Right lobe of liver (tissue), 6 donors: ENCODE results near the gene APP. TPM values are rescaled to one million over a fixed set of nuclear protein-coding genes. Genes with fewer than 3 reads are reported as not detected.

ENCODE experiments used
- ATAC-seq, 4 donors: fragments of 200-7000 bp; cut with Tn5 transposase; one replicate each; pipeline ENCODE4 v1.9.1; 2020; ENCODE audit warnings: mild to moderate bottlenecking in 4 of 4, moderate library complexity in 4 of 4
- DNase-seq, 3 donors: peaks; one replicate each; pipeline ENCODE4 v3.0.0-alpha.2; 2020
- H3K27ac ChIP-seq, 3 donors: fragments of 200-600 bp; one replicate each; pipeline ENCODE4 v1.8.0; 2022
- H3K27me3 ChIP-seq, 2 donors: fragments of 200-600 bp; one replicate each; pipeline ENCODE4 v1.8.0; 2022
- H3K36me3 ChIP-seq, 4 donors: fragments of 200-600 bp; sonication (generic) in 1 of 4; one replicate each; pipeline versions ENCODE4 v1.5.1 to v1.8.0; 2017 to 2022; ENCODE audit warnings: control low read depth in 1 of 4
- H3K4me1 ChIP-seq, 4 donors: fragments of 200-600 bp; sonication (generic) in 1 of 4; one replicate each; pipeline versions ENCODE4 v1.5.1 to v1.8.0; 2017 to 2022; ENCODE audit warnings: control low read depth in 1 of 4
- H3K4me3 ChIP-seq, 3 donors: fragments of 200-600 bp; one replicate each; pipeline ENCODE4 v1.8.0; 2022
- H3K9me3 ChIP-seq, 4 donors: fragments of 200-600 bp; sonication (generic) in 1 of 4; one replicate each; pipeline versions ENCODE4 v1.5.1 to v1.8.0; 2017 to 2022; ENCODE audit warnings: control low read depth in 1 of 4
- POLR2A ChIP-seq: fragments of 450-650 bp; IDR thresholded peaks from one replicate; pipeline ENCODE4 v1.6.1; 2017; ENCODE audit warnings: antibody characterized with exemption, mild to moderate bottlenecking
- WGBS: methylation state at CpG from one replicate; pipeline ENCODE4 v1.1.6; 2018; ENCODE audit warnings: low coverage, low lambda C conversion rate; ENCODE audit not compliant: insufficient coverage; ENCODE audit errors: missing lambda C conversion rate; 5-methylcytosine and 5-hydroxymethylcytosine counted together
- intact Hi-C, 2 donors: fragments of 100-400 bp; cut with DNase I; formaldehyde crosslinking; loops; one replicate each; pipeline versions ENCODE4 v1.11.2 to v1.14.1; 2022
- total RNA-seq, 6 experiments: library from RNA; depleted of rRNA in 2 of 6; stranded (reverse); fragments of >200 nt in 2 of 6; fragmentation: NEBNext Ultra II Directional in 3 of 6; extraction: Animal tissue kit (Norgen Biotek cat#: 25700) in 3 of 6; gene quantifications; one replicate each; pipeline versions ENCODE4 v1.1.0 to v1.2.4, GENCODE V29; 2016 to 2023
- TF ChIP-seq, protein P1 (sequence below), 4 donors: fragments of 200-600 bp in 3 of 4; fragments of 450-650 bp in 1 of 4; IDR thresholded peaks; one replicate each; pipeline versions ENCODE4 v1.5.1 to v1.8.0; 2016 to 2022; ENCODE audit warnings: antibody characterized with exemption in 4 of 4, mild to moderate bottlenecking in 2 of 4
- donor health status: DM: no; HTN: yes; CAD: no.
- donor health status: DM: no; HTN: no; CAD: no.
- donor health status: DM: no; HTN: no; CAD: no.
- donor health status: DM: no; HTN: yes; CAD: no.
- donor health status: DM: no; HTN: yes; CAD: no.

The APP gene
- total RNA-seq, 6 experiments from 2014 or later, result 127 to 262 (median 208) TPM

DNA sequence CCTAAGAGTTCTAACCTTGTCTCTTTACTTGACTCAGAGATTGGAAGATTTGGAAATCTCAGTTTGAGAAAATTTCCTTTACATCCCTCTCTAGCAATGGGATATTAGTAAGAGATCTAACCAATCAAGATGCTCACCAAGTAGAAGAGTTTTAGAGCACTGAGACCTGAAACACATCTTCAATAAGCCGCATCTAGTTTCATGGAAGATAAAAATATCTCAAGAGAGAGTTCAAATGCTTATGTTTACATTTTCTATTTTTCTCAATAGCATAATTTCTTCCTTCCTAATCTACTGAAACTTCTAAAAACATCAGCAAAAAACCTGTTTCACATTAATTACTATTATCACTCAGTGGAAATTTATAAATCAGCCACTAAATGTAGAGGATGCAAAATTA lies 165.1 kb downstream of the APP start:
- H3K9me3 ChIP-seq, result no peaks in the 10 kb centered on the region
- intact Hi-C loops, result no loop called here
- no peak for ATAC-seq
- H3K36me3 ChIP-seq, result no peaks in the 10 kb centered on the region
- H3K4me1 ChIP-seq, result peaks cover 0 to 6% (median 0%) of the 10 kb centered on the region in 4 donors
- H3K4me3 ChIP-seq, result no peak overlapping the region
- H3K27ac ChIP-seq, result no peak overlapping the region
- DNase-seq, result no peak
- no peaks in the 10 kb centered on the region for H3K27me3 ChIP-seq
- TF ChIP-seq POLR2A, result no peak
- TF ChIP-seq, protein P1, sequence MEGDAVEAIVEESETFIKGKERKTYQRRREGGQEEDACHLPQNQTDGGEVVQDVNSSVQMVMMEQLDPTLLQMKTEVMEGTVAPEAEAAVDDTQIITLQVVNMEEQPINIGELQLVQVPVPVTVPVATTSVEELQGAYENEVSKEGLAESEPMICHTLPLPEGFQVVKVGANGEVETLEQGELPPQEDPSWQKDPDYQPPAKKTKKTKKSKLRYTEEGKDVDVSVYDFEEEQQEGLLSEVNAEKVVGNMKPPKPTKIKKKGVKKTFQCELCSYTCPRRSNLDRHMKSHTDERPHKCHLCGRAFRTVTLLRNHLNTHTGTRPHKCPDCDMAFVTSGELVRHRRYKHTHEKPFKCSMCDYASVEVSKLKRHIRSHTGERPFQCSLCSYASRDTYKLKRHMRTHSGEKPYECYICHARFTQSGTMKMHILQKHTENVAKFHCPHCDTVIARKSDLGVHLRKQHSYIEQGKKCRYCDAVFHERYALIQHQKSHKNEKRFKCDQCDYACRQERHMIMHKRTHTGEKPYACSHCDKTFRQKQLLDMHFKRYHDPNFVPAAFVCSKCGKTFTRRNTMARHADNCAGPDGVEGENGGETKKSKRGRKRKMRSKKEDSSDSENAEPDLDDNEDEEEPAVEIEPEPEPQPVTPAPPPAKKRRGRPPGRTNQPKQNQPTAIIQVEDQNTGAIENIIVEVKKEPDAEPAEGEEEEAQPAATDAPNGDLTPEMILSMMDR (IDR thresholded peaks at IDR 0.05), result no peak
- 85% methylated on average over 1 of the region's 1 CpG for WGBS

DNA sequence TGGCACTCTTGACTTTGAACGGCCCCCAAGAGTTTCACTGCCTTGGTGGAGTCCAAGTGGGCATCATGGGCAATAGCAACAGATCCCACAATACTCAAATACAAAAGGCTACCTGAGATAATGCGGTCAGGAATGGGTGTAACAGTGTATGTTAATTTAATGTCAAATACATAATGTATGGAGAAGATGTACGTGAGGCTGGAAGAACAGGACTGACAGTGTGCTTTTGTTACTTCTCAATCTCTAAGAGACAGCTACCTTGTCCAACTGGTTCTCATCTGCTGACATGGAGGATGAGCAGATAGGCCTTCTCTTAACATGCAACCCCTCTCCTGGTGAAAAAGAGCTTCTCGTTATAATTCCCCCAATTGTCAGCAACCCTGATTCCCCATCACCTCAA lies 167.2 kb downstream of the APP start:
- intact Hi-C loops, result no loop called here
- Histone ChIP-seq H3K4me3 (no peak overlapping the region), H3K27ac (no peak overlapping the region), H3K9me3 (no peaks in the 10 kb centered on the region), H3K27me3 (no peaks in the 10 kb centered on the region), H3K36me3 (no peaks in the 10 kb centered on the region), H3K4me1 (peaks cover 0 to 4% (median 0%) of the 10 kb centered on the region in 4 donors)
- DNase-seq (no peak), ATAC-seq (no peak)
- 100% methylated on average over 1 of the region's 4 CpGs for WGBS
- TF ChIP-seq, protein P1 (IDR thresholded peaks at IDR 0.05), result no peak
- no peak for TF ChIP-seq POLR2A

DNA sequence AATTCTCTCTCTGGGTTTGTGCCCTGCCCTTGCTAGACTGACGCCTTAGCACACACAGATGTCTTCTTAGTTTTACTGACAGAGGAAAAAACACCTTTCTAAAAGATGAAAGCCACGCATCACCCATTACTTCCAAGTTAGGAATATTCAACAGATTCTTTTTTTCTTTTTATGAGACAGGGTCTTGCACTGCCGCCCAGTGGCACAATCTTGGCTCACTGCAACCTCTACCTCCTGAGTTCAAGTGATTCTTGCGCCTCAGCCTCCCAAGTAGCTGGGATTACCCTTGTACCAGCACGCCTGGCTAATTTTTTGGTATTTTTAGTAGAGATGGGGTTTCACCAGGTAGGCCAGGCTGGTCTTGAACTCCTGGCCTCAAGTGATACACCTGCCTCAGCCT lies 169.2 kb downstream of the APP start:
- 93% methylated on average over 5 of the region's 5 CpGs for WGBS
- Histone ChIP-seq H3K9me3 (no peaks in the 10 kb centered on the region), H3K27ac (no peak overlapping the region), H3K36me3 (no peaks in the 10 kb centered on the region), H3K4me1 (no peaks in the 10 kb centered on the region), H3K4me3 (no peak overlapping the region), H3K27me3 (no peaks in the 10 kb centered on the region)
- no peak for DNase-seq
- intact Hi-C loops, result no loop called here
- ATAC-seq, result no peak
- TF ChIP-seq, protein P1 (IDR thresholded peaks at IDR 0.05), result no peak
- TF ChIP-seq POLR2A, result no peak

DNA sequence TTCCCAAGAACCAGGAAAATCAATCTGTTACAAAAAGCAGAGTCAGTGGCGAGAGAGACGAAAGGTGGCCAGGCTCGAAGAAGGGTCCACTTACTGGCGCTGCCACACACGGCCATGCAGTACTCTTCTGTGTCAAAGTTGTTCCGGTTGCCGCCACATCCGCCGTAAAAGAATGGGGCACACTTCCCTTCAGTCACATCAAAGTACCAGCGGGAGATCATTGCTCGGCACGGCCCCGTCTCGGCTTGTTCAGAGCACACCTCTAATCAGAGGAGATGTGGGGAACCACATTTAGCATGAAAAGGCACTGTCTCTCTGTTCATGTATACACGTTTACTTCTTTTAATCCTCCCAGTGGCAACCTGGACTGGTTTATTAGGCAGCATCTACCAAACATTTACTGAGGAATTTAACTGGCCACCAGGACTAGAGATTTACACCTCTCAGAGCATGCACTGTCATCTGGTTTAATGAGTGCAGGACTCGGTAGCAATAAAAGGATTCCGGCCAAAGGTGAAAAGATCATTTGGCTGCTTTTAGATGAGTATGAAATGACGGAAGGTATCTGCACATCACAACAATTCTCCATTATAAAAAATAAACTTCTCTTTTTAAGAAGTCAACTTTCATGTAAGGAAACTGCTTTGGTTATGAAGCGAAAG lies 170.5 kb downstream of the APP start:
- 62% methylated on average over 8 of the region's 19 CpGs for WGBS

More for the DNA sequence above, 170.5 kb downstream of the APP start:
- peak in 1 of 4 donors; percentile 28 for ATAC-seq
- TF ChIP-seq, protein P1 (IDR thresholded peaks at IDR 0.05), result no peak
- no peak for TF ChIP-seq POLR2A
- DNase-seq, result no peak
- intact Hi-C loops, result no loop called here
- Histone ChIP-seq H3K27me3 (no peaks in the 10 kb centered on the region), H3K4me1 (no peaks in the 10 kb centered on the region), H3K9me3 (no peaks in the 10 kb centered on the region), H3K36me3 (peaks cover 0 to 5% (median 0%) of the 10 kb centered on the region in 4 donors), H3K4me3 (no peak overlapping the region), H3K27ac (no peak overlapping the region)
